SK-N-MC (cell line): ENCODE results near the gene SPACDR.

Experiments
- EZH2 ChIP-seq: fragments of 200-600 bp; sonication (generic); IDR thresholded peaks from one replicate; pipeline ENCODE4 v1.6.1; 2017; ENCODE audit warnings: antibody characterized with exemption
- POLR2AphosphoS5 ChIP-seq: IDR thresholded peaks from 2 replicates; pipeline ENCODE4 v1.6.1; 2012; ENCODE audit warnings: mild to moderate bottlenecking, low read depth, low read length, borderline replicate concordance

DNA sequence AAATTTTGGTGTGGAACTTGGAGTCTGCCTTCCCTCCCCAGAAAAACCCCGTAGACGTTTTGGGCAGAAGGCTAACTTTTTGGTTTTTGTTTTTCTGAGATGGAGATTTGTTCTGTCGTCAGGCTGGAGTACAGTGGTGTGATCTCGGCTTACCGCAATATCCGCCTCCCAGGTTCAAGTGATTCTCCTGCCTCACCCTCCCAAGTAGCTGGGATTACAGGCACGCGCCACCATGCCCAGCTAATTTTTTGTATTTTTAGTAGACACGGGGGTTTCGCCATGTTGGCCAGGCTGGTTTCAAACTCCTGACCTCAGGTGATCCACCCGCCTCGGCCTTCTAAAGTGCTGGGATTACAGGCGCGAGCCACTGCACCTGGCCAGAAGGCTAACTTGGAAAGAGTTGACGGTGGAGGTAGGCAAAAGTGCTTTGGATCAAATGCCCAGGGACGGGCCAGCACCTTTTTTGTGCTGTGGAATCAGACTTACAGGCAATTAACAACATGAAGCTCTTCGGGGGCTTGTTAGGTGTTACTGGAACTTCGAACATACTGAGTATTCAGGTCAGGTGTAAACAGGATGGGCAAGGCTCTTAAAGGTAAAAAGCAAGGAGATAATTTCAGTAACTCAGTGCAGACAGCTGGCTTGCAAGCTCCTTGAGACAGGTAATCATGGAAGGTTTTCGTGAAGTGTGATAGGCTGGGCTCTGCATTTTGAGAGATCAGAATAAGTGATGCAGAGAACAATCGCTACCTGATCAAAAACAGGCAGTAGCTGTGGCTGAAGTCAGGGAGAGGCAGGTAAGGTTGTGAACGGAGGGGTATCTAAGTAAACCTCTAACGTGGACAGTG is 29.5 kb downstream of the SPACDR start:
- no peak for TF ChIP-seq EZH2
- no peak for TF ChIP-seq POLR2AphosphoS5
